SK-N-SH treated with all-trans-retinoic acid at 6 μM for 48 hours (cell line): ENCODE data around the gene NEGR1.
A peak's percentile ranks its signal among the peaks of the same experiment; 100 is the strongest.

Experiments used
- ATAC-seq: fragments of 200-7000 bp; cut with Tn5 transposase; 3 replicates; pipeline ENCODE4 v1.9.1; 2020; ENCODE audit warnings: mild to moderate bottlenecking, moderate library complexity
- ARNTL ChIP-seq: fragments of 450-650 bp; formaldehyde crosslinking; IDR thresholded peaks from 2 replicates; pipeline ENCODE4 v1.5.0; 2020; ENCODE audit warnings: low read depth, mild to moderate bottlenecking, moderate library complexity, borderline replicate concordance
- BACH2 ChIP-seq: fragments of 250-450 bp; sonication (Bioruptor Pico); IDR thresholded peaks from 2 replicates; pipeline ENCODE4 v1.9.0; 2021; ENCODE audit warnings: mild to moderate bottlenecking, borderline replicate concordance
- CREB5 ChIP-seq: fragments of 250-450 bp; sonication (Bioruptor Pico); IDR thresholded peaks from 2 replicates; pipeline ENCODE4 v1.5.1; 2020; ENCODE audit warnings: low read depth, mild to moderate bottlenecking, moderate library complexity
- CSDC2 ChIP-seq: fragments of 250-450 bp; sonication (Bioruptor Pico); IDR thresholded peaks from 2 replicates; pipeline ENCODE4 v1.5.0; 2020; ENCODE audit warnings: mild to moderate bottlenecking, moderate library complexity
- CSRNP3 ChIP-seq: fragments of 250-450 bp; sonication (Bioruptor Pico); IDR thresholded peaks from 2 replicates; pipeline ENCODE4 v1.5.1; 2021; ENCODE audit warnings: mild to moderate bottlenecking, moderate library complexity
- ESRRG ChIP-seq: fragments of 250-450 bp; sonication (Bioruptor Pico); IDR thresholded peaks from 2 replicates; pipeline ENCODE4 v1.6.1; 2021; ENCODE audit warnings: mild to moderate bottlenecking
- GLIS3 ChIP-seq: fragments of 250-450 bp; sonication (Bioruptor Pico); IDR thresholded peaks from 2 replicates; pipeline ENCODE4 v1.5.0; 2020; ENCODE audit warnings: mild to moderate bottlenecking, moderate library complexity
- ISL1 ChIP-seq: fragments of 250-450 bp; sonication (Bioruptor Pico); IDR thresholded peaks from 2 replicates; pipeline ENCODE4 v2.1.2; 2022; ENCODE audit warnings: mild to moderate bottlenecking, moderate library complexity
- OSR1 ChIP-seq: fragments of 250-450 bp; sonication (Bioruptor Pico); IDR thresholded peaks from 2 replicates; pipeline ENCODE4 v1.8.0; 2022; ENCODE audit warnings: moderate library complexity, mild to moderate bottlenecking, inconsistent platforms
- PATZ1 ChIP-seq: fragments of 250-450 bp; sonication (Bioruptor Pico); IDR thresholded peaks from 2 replicates; pipeline ENCODE4 v1.8.0; 2020; ENCODE audit warnings: mild to moderate bottlenecking, moderate library complexity, borderline replicate concordance
- POU6F1 ChIP-seq: fragments of 250-450 bp; sonication (Bioruptor Pico); IDR thresholded peaks from 2 replicates; pipeline ENCODE4 v1.8.0; 2021; ENCODE audit warnings: low read depth, mild to moderate bottlenecking, moderate library complexity, borderline replicate concordance
- PPARA ChIP-seq: fragments of 250-450 bp; sonication (Bioruptor Pico); IDR thresholded peaks from 2 replicates; pipeline ENCODE4 v1.5.0; 2020; ENCODE audit warnings: mild to moderate bottlenecking, borderline replicate concordance
- SNAI2 ChIP-seq: fragments of 250-450 bp; sonication (Bioruptor Pico); IDR thresholded peaks from 2 replicates; pipeline ENCODE4 v1.5.0; 2020; ENCODE audit warnings: mild to moderate bottlenecking, moderate library complexity
- TCF4 ChIP-seq: fragments of 250-450 bp; sonication (Bioruptor Pico); IDR thresholded peaks from 2 replicates; pipeline ENCODE4 v1.8.0; 2021; ENCODE audit warnings: mild to moderate bottlenecking, moderate library complexity, borderline replicate concordance
- TOX ChIP-seq: fragments of 250-450 bp; sonication (Bioruptor Pico); IDR thresholded peaks from 2 replicates; pipeline ENCODE4 v1.8.0; 2021; ENCODE audit warnings: mild to moderate bottlenecking, moderate library complexity, borderline replicate concordance
- TSHZ2 ChIP-seq: fragments of 250-450 bp; sonication (Bioruptor Pico); IDR thresholded peaks from 2 replicates; pipeline ENCODE4 v1.5.0; 2020; ENCODE audit warnings: mild to moderate bottlenecking, moderate library complexity
- ZC3H10 ChIP-seq: fragments of 250-450 bp; sonication (Bioruptor Pico); IDR thresholded peaks from 2 replicates; pipeline ENCODE4 v1.5.1; 2021; ENCODE audit warnings: mild to moderate bottlenecking, moderate library complexity
- ZFP3 ChIP-seq: fragments of 250-450 bp; sonication (Bioruptor Pico); IDR thresholded peaks from 2 replicates; pipeline ENCODE4 v1.5.0; 2020; ENCODE audit warnings: mild to moderate bottlenecking, moderate library complexity
- ZFP30 ChIP-seq: fragments of 450-650 bp; formaldehyde crosslinking; IDR thresholded peaks from 2 replicates; pipeline ENCODE4 v1.5.0; 2022; ENCODE audit warnings: mild to moderate bottlenecking, moderate library complexity
- ZNF565 ChIP-seq: fragments of 450-650 bp; formaldehyde crosslinking; conservative IDR thresholded peaks from 2 replicates; pipeline ENCODE4 v1.5.0; 2020; ENCODE audit warnings: low read depth, mild to moderate bottlenecking, moderate library complexity
- ZNF70 ChIP-seq: fragments of 450-650 bp; formaldehyde crosslinking; IDR thresholded peaks from 2 replicates; pipeline ENCODE4 v1.5.0; 2020; ENCODE audit warnings: mild to moderate bottlenecking, moderate library complexity
- ZNF8 ChIP-seq: fragments of 450-650 bp; formaldehyde crosslinking; IDR thresholded peaks from 2 replicates; pipeline ENCODE4 v1.5.0; 2020; ENCODE audit warnings: mild to moderate bottlenecking, moderate library complexity

The NEGR1 gene

GRCh38 chr1:71587961-71588360 lies 694.4 kb downstream of the NEGR1 start:
- ATAC-seq: peak; percentile 61; the same call in 1 of the 3 replicates
- TF ChIP-seq ZFP3 (CRISPR knock-in tag): no peak
- no peak for TF ChIP-seq ZC3H10
- no peak for TF ChIP-seq ZNF8 (CRISPR knock-in tag)
- no peak for TF ChIP-seq ZNF565
- no peak for TF ChIP-seq BACH2
- TF ChIP-seq PATZ1: no peak
- no peak for TF ChIP-seq CREB5 (CRISPR knock-in tag)
- TF ChIP-seq TCF4: no peak
- no peak for TF ChIP-seq ARNTL (CRISPR knock-in tag)
- no peak for TF ChIP-seq ZFP30 (CRISPR knock-in tag)
- no peak for TF ChIP-seq PPARA (CRISPR knock-in tag)
- no peak for TF ChIP-seq TOX
- TF ChIP-seq CSDC2 (CRISPR knock-in tag): no peak
- no peak for TF ChIP-seq ZNF70
- no peak for TF ChIP-seq OSR1 (CRISPR knock-in tag)
- no peak for TF ChIP-seq TSHZ2 (CRISPR knock-in tag)
- no peak for TF ChIP-seq POU6F1 (CRISPR knock-in tag)
- no peak for TF ChIP-seq ESRRG
- TF ChIP-seq ISL1 (CRISPR knock-in tag): no peak
- TF ChIP-seq, all 23 proteins: peak for 0

GRCh38 chr1:71586030-71586429 lies 696.3 kb downstream of the NEGR1 start:
- TF ChIP-seq PPARA (CRISPR knock-in tag) (no peak), GLIS3 (CRISPR knock-in tag) (no peak), ZFP3 (CRISPR knock-in tag) (no peak), CSRNP3 (CRISPR knock-in tag) (no peak), TCF4 (no peak), TSHZ2 (CRISPR knock-in tag) (no peak), ZNF565 (no peak), ESRRG (no peak), PATZ1 (no peak), SNAI2 (no peak)
- ATAC-seq: no peak
